ENCODE data around the gene SZT2. TPM values are rescaled to one million over a fixed set of nuclear protein-coding genes. Genes with fewer than 3 reads are reported as not detected.

Gene SZT2
- total and polyA plus RNA-seq, 2 donors (not counting 1 experiment from before 2014, with no cell fraction given) = 7.1 to 26.9 TPM

DNA sequence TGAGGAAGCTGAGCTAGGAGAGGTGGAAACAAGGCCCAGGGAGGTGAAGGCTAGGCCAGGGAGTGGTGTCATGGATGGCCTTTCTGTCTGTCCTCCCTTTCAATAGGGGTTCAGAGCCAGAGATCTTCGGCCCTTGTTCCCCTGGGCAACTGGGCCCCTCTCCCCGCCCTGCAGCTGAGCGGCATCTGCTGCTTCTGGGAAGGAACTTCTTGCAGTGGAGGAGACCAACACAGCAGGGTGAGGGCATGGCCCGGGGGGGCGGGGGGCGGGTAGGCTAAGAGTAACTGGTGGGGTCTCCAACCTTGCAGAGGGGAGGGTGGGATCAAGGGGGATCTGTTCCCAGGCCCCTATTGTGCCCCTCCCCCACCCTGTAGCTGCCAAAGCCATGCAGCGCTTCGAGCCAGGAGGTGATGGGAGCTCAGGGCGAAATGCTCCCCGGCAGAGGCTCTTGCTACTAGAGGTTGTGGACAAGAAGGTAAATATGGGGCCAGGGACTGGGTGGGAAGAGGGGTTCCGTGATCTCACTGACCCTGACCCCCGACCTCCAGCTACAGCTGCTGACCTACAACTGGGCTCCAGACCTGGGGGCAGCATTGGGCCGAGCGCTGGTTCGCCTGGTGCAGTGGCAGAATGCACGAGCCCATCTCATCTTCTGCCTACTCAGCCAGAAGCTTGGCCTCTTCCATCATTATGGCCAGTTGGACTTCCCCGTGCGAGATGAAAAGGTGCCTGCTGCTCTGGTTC lies 52.4 kb downstream of the SZT2 start:
- Histone ChIP-seq H3K27me3 (ENCODE audit: control insufficient read depth, insufficient read depth, low read length) (no peaks in the 10 kb centered on the region), H3K27ac (ENCODE audit: insufficient read depth, low read length) (no peak overlapping the region), H3K4me1 (ENCODE audit: control insufficient read depth, extremely low read depth, insufficient read depth, low read length) (peaks cover 3% of the 10 kb centered on the region), H3K4me2 (ENCODE audit: extremely low read depth, insufficient read depth, low read length) (no peak overlapping the region), H3K9me3 (ENCODE audit: control insufficient read depth, insufficient read depth, low read depth, low read length) (no peaks in the 10 kb centered on the region), H3K9ac (ENCODE audit: insufficient read depth, low read length) (no peak overlapping the region), H3K79me2 (ENCODE audit: control insufficient read depth, insufficient read depth, low read length) (no peaks in the 10 kb centered on the region), H3K4me3 (replicated peaks in 1 of 4; ENCODE audit: control extremely low read depth in 1 of 4, insufficient read depth in 1 of 4, low read depth in 3 of 4, low read length in 4 of 4) (no peak overlapping the region), H4K20me1 (ENCODE audit: control insufficient read depth, extremely low read depth, insufficient read depth, low read length) (no peaks in the 10 kb centered on the region), H2AFZ (ENCODE audit: low read length) (no peak overlapping the region), H3K36me3 (ENCODE audit: control insufficient read depth, insufficient read depth, low read length) (peaks cover 39% of the 10 kb centered on the region)
- no peak for TF ChIP-seq EZH2 (IDR thresholded peaks at IDR 0.05; ENCODE audit: low read length, missing control alignments)
- TF ChIP-seq, protein P1, sequence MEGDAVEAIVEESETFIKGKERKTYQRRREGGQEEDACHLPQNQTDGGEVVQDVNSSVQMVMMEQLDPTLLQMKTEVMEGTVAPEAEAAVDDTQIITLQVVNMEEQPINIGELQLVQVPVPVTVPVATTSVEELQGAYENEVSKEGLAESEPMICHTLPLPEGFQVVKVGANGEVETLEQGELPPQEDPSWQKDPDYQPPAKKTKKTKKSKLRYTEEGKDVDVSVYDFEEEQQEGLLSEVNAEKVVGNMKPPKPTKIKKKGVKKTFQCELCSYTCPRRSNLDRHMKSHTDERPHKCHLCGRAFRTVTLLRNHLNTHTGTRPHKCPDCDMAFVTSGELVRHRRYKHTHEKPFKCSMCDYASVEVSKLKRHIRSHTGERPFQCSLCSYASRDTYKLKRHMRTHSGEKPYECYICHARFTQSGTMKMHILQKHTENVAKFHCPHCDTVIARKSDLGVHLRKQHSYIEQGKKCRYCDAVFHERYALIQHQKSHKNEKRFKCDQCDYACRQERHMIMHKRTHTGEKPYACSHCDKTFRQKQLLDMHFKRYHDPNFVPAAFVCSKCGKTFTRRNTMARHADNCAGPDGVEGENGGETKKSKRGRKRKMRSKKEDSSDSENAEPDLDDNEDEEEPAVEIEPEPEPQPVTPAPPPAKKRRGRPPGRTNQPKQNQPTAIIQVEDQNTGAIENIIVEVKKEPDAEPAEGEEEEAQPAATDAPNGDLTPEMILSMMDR (conservative IDR thresholded peaks at IDR 0.05 in 1 of 2, IDR thresholded peaks at IDR 0.05 in 1 of 2; ENCODE audit: low read depth in 1 of 2, low read length in 2 of 2) = no peak
- DNase-seq (ENCODE audit: low read depth in 2 of 2) = no peak

DNA sequence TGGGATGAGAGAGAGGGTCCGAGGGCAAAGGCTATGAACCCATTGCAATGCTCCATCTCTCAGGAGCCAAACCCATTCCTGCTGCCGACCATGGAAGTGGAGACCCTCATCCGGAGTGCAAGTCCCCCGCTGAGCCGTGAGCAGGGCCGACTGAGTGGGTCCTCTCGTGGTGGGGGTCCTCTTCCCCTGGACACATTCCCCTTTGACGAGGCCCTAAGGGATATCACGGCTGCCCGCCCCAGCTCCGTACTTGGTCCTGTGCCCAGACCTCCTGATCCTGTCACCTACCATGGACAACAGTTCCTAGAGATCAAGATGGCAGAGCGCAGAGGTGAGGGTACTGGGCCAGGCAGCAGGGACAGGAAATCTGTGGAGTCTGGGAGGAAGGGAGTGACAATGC lies 53.1 kb downstream of the SZT2 start:
- no peak overlapping the region for H3K27ac ChIP-seq (ENCODE audit: insufficient read depth, low read length)
- no peaks in the 10 kb centered on the region for H3K9me3 ChIP-seq (ENCODE audit: control insufficient read depth, insufficient read depth, low read depth, low read length)
- H3K9ac ChIP-seq (ENCODE audit: insufficient read depth, low read length) = no peak overlapping the region
- H3K79me2 ChIP-seq (ENCODE audit: control insufficient read depth, insufficient read depth, low read length) = no peaks in the 10 kb centered on the region
- no peak overlapping the region for H3K4me3 ChIP-seq (replicated peaks in 1 of 4; ENCODE audit: control extremely low read depth in 1 of 4, insufficient read depth in 1 of 4, low read depth in 3 of 4, low read length in 4 of 4)
- no peaks in the 10 kb centered on the region for H3K4me1 ChIP-seq (ENCODE audit: control insufficient read depth, extremely low read depth, insufficient read depth, low read length)
- H3K27me3 ChIP-seq (ENCODE audit: control insufficient read depth, insufficient read depth, low read length) = no peaks in the 10 kb centered on the region
- TF ChIP-seq, protein P1 (conservative IDR thresholded peaks at IDR 0.05 in 1 of 2, IDR thresholded peaks at IDR 0.05 in 1 of 2; ENCODE audit: low read depth in 1 of 2, low read length in 2 of 2) = no peak
- TF ChIP-seq EZH2 (IDR thresholded peaks at IDR 0.05; ENCODE audit: low read length, missing control alignments) = no peak
- H3K4me2 ChIP-seq (ENCODE audit: extremely low read depth, insufficient read depth, low read length) = no peak overlapping the region
- peaks cover 37% of the 10 kb centered on the region for H3K36me3 ChIP-seq (ENCODE audit: control insufficient read depth, insufficient read depth, low read length)
- no peak overlapping the region for H2AFZ ChIP-seq (ENCODE audit: low read length)
- H4K20me1 ChIP-seq (ENCODE audit: control insufficient read depth, extremely low read depth, insufficient read depth, low read length) = no peaks in the 10 kb centered on the region
- DNase-seq (ENCODE audit: low read depth in 2 of 2) = no peak

DNA sequence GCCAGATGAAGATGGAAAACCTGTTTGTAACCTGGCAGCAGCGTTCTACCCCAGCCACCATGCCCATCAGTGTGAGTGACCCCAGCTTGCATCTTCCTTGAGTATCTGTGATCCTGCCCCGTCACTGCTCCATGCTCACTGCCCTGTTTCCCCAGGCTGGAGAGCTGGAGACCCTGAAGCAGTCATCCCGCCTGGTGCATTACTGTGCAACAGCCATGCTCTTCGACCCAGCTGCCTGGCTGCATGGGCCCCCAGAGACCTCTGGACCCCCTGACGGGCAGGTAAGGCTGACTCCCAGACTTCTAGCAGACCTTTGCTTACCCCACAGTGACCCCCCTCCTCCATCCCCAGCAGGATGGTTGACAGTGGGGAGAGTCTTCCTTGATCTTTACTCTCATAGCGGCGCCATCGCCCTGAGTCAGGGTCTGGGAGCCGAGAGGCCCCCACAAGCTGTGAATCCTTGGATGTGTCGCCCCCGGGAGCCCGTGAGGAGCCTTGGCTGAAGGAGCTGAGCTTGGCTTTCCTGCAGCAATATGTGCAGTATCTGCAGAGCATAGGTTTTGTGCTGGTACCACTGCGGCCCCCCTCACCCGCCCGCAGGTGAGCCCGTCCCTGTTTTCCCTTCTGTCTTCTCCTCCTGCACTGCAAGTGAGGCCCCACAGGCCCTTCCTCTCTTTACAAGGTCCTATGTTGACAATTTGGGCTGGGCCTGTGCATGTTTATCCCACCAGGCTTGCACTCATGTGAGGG lies 53.7 kb downstream of the SZT2 start:
- no peak overlapping the region for H3K4me3 ChIP-seq (replicated peaks in 1 of 4; ENCODE audit: control extremely low read depth in 1 of 4, insufficient read depth in 1 of 4, low read depth in 3 of 4, low read length in 4 of 4)
- no peaks in the 10 kb centered on the region for H3K79me2 ChIP-seq (ENCODE audit: control insufficient read depth, insufficient read depth, low read length)
- H3K27ac ChIP-seq (ENCODE audit: insufficient read depth, low read length) = no peak overlapping the region
- H2AFZ ChIP-seq (ENCODE audit: low read length) = no peak overlapping the region
- H3K4me1 ChIP-seq (ENCODE audit: control insufficient read depth, extremely low read depth, insufficient read depth, low read length) = no peaks in the 10 kb centered on the region
- H4K20me1 ChIP-seq (ENCODE audit: control insufficient read depth, extremely low read depth, insufficient read depth, low read length) = no peaks in the 10 kb centered on the region
- H3K9ac ChIP-seq (ENCODE audit: insufficient read depth, low read length) = no peak overlapping the region
- H3K36me3 ChIP-seq (ENCODE audit: control insufficient read depth, insufficient read depth, low read length) = peaks cover 38% of the 10 kb centered on the region
- DNase-seq (ENCODE audit: low read depth in 2 of 2) = no peak
- no peaks in the 10 kb centered on the region for H3K27me3 ChIP-seq (ENCODE audit: control insufficient read depth, insufficient read depth, low read length)
- H3K9me3 ChIP-seq (ENCODE audit: control insufficient read depth, insufficient read depth, low read depth, low read length) = no peaks in the 10 kb centered on the region
- no peak overlapping the region for H3K4me2 ChIP-seq (ENCODE audit: extremely low read depth, insufficient read depth, low read length)
- TF ChIP-seq EZH2 (IDR thresholded peaks at IDR 0.05; ENCODE audit: low read length, missing control alignments) = no peak
